ENCODE results near the gene ABCG1.

ABCG1 gene

GRCh38 chr21:42279888-42280287 lies 60.9 kb downstream of the ABCG1 start:
- H3K4me1 ChIP-seq (ENCODE audit: insufficient read depth, low read length, severe bottlenecking): no peaks in the 10 kb centered on the region
- H3K79me2 ChIP-seq (ENCODE audit: insufficient read depth, low read length): no peaks in the 10 kb centered on the region
- no peak overlapping the region for H2AFZ ChIP-seq (ENCODE audit: low read length)
- H3F3A ChIP-seq (ENCODE audit: insufficient read depth, low read length): no peaks in the 10 kb centered on the region
- H3K36me3 ChIP-seq (ENCODE audit: insufficient read depth, low read length): no peaks in the 10 kb centered on the region
- TF ChIP-seq EZH2 (IDR thresholded peaks at IDR 0.05; ENCODE audit: borderline replicate concordance, low read length): no peak
- TF ChIP-seq, protein P1, sequence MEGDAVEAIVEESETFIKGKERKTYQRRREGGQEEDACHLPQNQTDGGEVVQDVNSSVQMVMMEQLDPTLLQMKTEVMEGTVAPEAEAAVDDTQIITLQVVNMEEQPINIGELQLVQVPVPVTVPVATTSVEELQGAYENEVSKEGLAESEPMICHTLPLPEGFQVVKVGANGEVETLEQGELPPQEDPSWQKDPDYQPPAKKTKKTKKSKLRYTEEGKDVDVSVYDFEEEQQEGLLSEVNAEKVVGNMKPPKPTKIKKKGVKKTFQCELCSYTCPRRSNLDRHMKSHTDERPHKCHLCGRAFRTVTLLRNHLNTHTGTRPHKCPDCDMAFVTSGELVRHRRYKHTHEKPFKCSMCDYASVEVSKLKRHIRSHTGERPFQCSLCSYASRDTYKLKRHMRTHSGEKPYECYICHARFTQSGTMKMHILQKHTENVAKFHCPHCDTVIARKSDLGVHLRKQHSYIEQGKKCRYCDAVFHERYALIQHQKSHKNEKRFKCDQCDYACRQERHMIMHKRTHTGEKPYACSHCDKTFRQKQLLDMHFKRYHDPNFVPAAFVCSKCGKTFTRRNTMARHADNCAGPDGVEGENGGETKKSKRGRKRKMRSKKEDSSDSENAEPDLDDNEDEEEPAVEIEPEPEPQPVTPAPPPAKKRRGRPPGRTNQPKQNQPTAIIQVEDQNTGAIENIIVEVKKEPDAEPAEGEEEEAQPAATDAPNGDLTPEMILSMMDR (IDR thresholded peaks at IDR 0.05; ENCODE audit: low read length): no peak
- H3K9me2 ChIP-seq (ENCODE audit: low read depth, low read length): no peaks in the 10 kb centered on the region
- no peak overlapping the region for H3K9ac ChIP-seq (ENCODE audit: low read length)
- H3K27me3 ChIP-seq (ENCODE audit: insufficient read depth, low read length): peaks cover 16% of the 10 kb centered on the region
- H3K9me3 ChIP-seq (ENCODE audit: low read length): no peaks in the 10 kb centered on the region
- no peak overlapping the region for H3K4me3 ChIP-seq (ENCODE audit: low read depth, low read length, poor library complexity, severe bottlenecking)
- no peaks in the 10 kb centered on the region for H4K20me1 ChIP-seq (ENCODE audit: insufficient read depth, low read length)
- H3K27ac ChIP-seq (ENCODE audit: low read depth, low read length, poor library complexity, severe bottlenecking): no peak overlapping the region
- no peak overlapping the region for H3K4me2 ChIP-seq (ENCODE audit: low read length)

- Histone ChIP-seq H3K36me3 (ENCODE audit: insufficient read depth, low read length) (no peaks in the 10 kb centered on the region), H2AFZ (ENCODE audit: low read length) (no peak overlapping the region), H3K4me2 (ENCODE audit: low read length) (no peak overlapping the region), H3K9me3 (ENCODE audit: low read length) (no peaks in the 10 kb centered on the region), H3F3A (ENCODE audit: insufficient read depth, low read length) (no peaks in the 10 kb centered on the region), H3K79me2 (ENCODE audit: insufficient read depth, low read length) (no peaks in the 10 kb centered on the region), H3K27me3 (ENCODE audit: insufficient read depth, low read length) (peaks cover 16% of the 10 kb centered on the region), H3K9me2 (ENCODE audit: low read depth, low read length) (no peaks in the 10 kb centered on the region), H4K20me1 (ENCODE audit: insufficient read depth, low read length) (no peaks in the 10 kb centered on the region), H3K4me3 (ENCODE audit: low read depth, low read length, poor library complexity, severe bottlenecking) (no peak overlapping the region), H3K4me1 (ENCODE audit: insufficient read depth, low read length, severe bottlenecking) (peaks cover under 1% of the 10 kb centered on the region), H3K27ac (ENCODE audit: low read depth, low read length, poor library complexity, severe bottlenecking) (no peak overlapping the region), H3K9ac (ENCODE audit: low read length) (no peak overlapping the region)
- no peak for TF ChIP-seq EZH2 (IDR thresholded peaks at IDR 0.05; ENCODE audit: borderline replicate concordance, low read length)
- TF ChIP-seq, protein P1 (IDR thresholded peaks at IDR 0.05; ENCODE audit: low read length): no peak
Observed at GRCh38 chr21:42280356-42281180, 61.6 kb downstream of the ABCG1 start.

GRCh38 chr21:42281181-42281680 lies 62.3 kb downstream of the ABCG1 start:
- Histone ChIP-seq H3F3A (ENCODE audit: insufficient read depth, low read length) (no peaks in the 10 kb centered on the region), H3K27me3 (ENCODE audit: insufficient read depth, low read length) (peaks cover 16% of the 10 kb centered on the region), H3K9ac (ENCODE audit: low read length) (no peak overlapping the region), H2AFZ (ENCODE audit: low read length) (no peak overlapping the region), H3K4me2 (ENCODE audit: low read length) (no peak overlapping the region), H3K36me3 (ENCODE audit: insufficient read depth, low read length) (no peaks in the 10 kb centered on the region), H3K9me3 (ENCODE audit: low read length) (no peaks in the 10 kb centered on the region), H3K9me2 (ENCODE audit: low read depth, low read length) (no peaks in the 10 kb centered on the region), H3K4me1 (ENCODE audit: insufficient read depth, low read length, severe bottlenecking) (peaks cover 7% of the 10 kb centered on the region), H3K4me3 (ENCODE audit: low read depth, low read length, poor library complexity, severe bottlenecking) (no peak overlapping the region), H4K20me1 (ENCODE audit: insufficient read depth, low read length) (no peaks in the 10 kb centered on the region), H3K27ac (ENCODE audit: low read depth, low read length, poor library complexity, severe bottlenecking) (no peak overlapping the region), H3K79me2 (ENCODE audit: insufficient read depth, low read length) (no peaks in the 10 kb centered on the region)
- TF ChIP-seq EZH2 (IDR thresholded peaks at IDR 0.05; ENCODE audit: borderline replicate concordance, low read length): no peak
- TF ChIP-seq, protein P1 (IDR thresholded peaks at IDR 0.05; ENCODE audit: low read length): no peak

Measured in OCI-LY1 (cell line).